Hematopoietic multipotent progenitor cell treated with erythropoietin and hydrocortisone succinate and interleukin-3 and kit ligand, for 4 days (in vitro differentiated cells): ENCODE results near the gene ST3GAL5.

Experiments
- DNase-seq: peaks from one replicate; pipeline ENCODE4 v3.0.0-alpha.2; 2015

ST3GAL5 gene

GRCh38 chr2:85865539-85866164 is 23.1 kb downstream of the ST3GAL5 start:
- no peak for DNase-seq

GRCh38 chr2:85864654-85865053 is 24.1 kb downstream of the ST3GAL5 start:
- DNase-seq: no peak

GRCh38 chr2:85862426-85862825 is 26.4 kb downstream of the ST3GAL5 start:
- peak; percentile 50 for DNase-seq

GRCh38 chr2:85861650-85862049 is 27.1 kb downstream of the ST3GAL5 start:
- DNase-seq: no peak

GRCh38 chr2:85861180-85861579 is 27.6 kb downstream of the ST3GAL5 start:
- DNase-seq: peak; percentile 15

GRCh38 chr2:85858841-85859240 is 29.9 kb downstream of the ST3GAL5 start:
- no peak for DNase-seq

- no peak for DNase-seq
Observed at GRCh38 chr2:85854897-85855296, 33.9 kb downstream of the ST3GAL5 start.

GRCh38 chr2:85854166-85854509 is 34.7 kb downstream of the ST3GAL5 start:
- DNase-seq: no peak

- peak; percentile 39 for DNase-seq
Observed at GRCh38 chr2:85853499-85854165, 35.2 kb downstream of the ST3GAL5 start.

- peak; percentile 71 for DNase-seq
Observed at GRCh38 chr2:85852937-85853498, 35.8 kb downstream of the ST3GAL5 start.

- no peak for DNase-seq
Observed at GRCh38 chr2:85852152-85852840, 36.5 kb downstream of the ST3GAL5 start.

- no peak for DNase-seq
Observed at GRCh38 chr2:85851253-85852151, 37.3 kb downstream of the ST3GAL5 start.

GRCh38 chr2:85850451-85850850 is 38.3 kb downstream of the ST3GAL5 start:
- no peak for DNase-seq

- DNase-seq: no peak
Observed at GRCh38 chr2:85847051-85847588, 41.7 kb downstream of the ST3GAL5 start.

- no peak for DNase-seq
Observed at GRCh38 chr2:85846411-85846810, 42.4 kb downstream of the ST3GAL5 start.

- DNase-seq: no peak
Observed at GRCh38 chr2:85844486-85844885, 44.3 kb downstream of the ST3GAL5 start.

GRCh38 chr2:85843543-85843942 is 45.2 kb downstream of the ST3GAL5 start:
- DNase-seq: peak; percentile 56

GRCh38 chr2:85840091-85840490 is 48.7 kb downstream of the ST3GAL5 start:
- DNase-seq: peak; percentile 25

GRCh38 chr2:85839461-85839860 is 49.3 kb downstream of the ST3GAL5 start:
- no peak for DNase-seq

GRCh38 chr2:85838641-85839040 is 50.1 kb downstream of the ST3GAL5 start:
- no peak for DNase-seq

GRCh38 chr2:85838181-85838580 is 50.6 kb downstream of the ST3GAL5 start:
- no peak for DNase-seq

- DNase-seq: no peak
Observed at GRCh38 chr2:85834466-85834865, 54.3 kb downstream of the ST3GAL5 start.

- no peak for DNase-seq
Observed at GRCh38 chr2:85831735-85832134, 57.1 kb downstream of the ST3GAL5 start.
